GM19324 (cell line): Measurements from ENCODE around the gene SPINK1.
"Not testable (repeated sequence)": the region's sequence is repeated elsewhere in the genome, so short reads cannot be mapped to it uniquely, and the experiment has no call there.

ENCODE experiments used
- ATAC-seq: cut with Tn5 transposase; IDR thresholded peaks from one replicate; pipeline ENCODE4 v1.9.1; 2021; ENCODE audit warnings: mild to moderate bottlenecking, moderate library complexity; ENCODE audit not compliant: unreplicated experiment, low FRiP score

SPINK1 gene

GRCh38 chr5:147854894-147855773 is 23.7 kb upstream of the SPINK1 start:
- no peak for ATAC-seq

GRCh38 chr5:147854331-147854730 is 22.9 kb upstream of the SPINK1 start:
- no peak for ATAC-seq

- ATAC-seq: no peak
Observed at GRCh38 chr5:147853372-147853987, 22.0 kb upstream of the SPINK1 start.

- no peak for ATAC-seq
Observed at GRCh38 chr5:147852365-147852764, 20.9 kb upstream of the SPINK1 start.

- no peak for ATAC-seq
Observed at GRCh38 chr5:147851578-147851977, 20.1 kb upstream of the SPINK1 start.

- ATAC-seq: no peak
Observed at GRCh38 chr5:147849226-147849625, 17.8 kb upstream of the SPINK1 start.

- ATAC-seq: no peak
Observed at GRCh38 chr5:147845618-147846017, 14.1 kb upstream of the SPINK1 start.

- ATAC-seq: no peak
Observed at GRCh38 chr5:147844846-147845245, 13.4 kb upstream of the SPINK1 start.

- ATAC-seq: no peak
Observed at GRCh38 chr5:147842869-147843268, 11.4 kb upstream of the SPINK1 start.

GRCh38 chr5:147836439-147836838 is 5.0 kb upstream of the SPINK1 start:
- no peak for ATAC-seq

GRCh38 chr5:147835386-147835798 is 3.9 kb upstream of the SPINK1 start:
- no peak for ATAC-seq

- no peak for ATAC-seq
Observed at GRCh38 chr5:147832541-147832940, 1.1 kb upstream of the SPINK1 start.

GRCh38 chr5:147830035-147830434 is 1.4 kb downstream of the SPINK1 start:
- ATAC-seq: no peak

- not testable (repeated sequence) for ATAC-seq
Observed at GRCh38 chr5:147827017-147827416, 4.5 kb downstream of the SPINK1 start.

GRCh38 chr5:147826361-147826760 is 5.1 kb downstream of the SPINK1 start:
- ATAC-seq: no peak

GRCh38 chr5:147822686-147823491 is 8.6 kb downstream of the SPINK1 start:
- ATAC-seq: peak; percentile 85

GRCh38 chr5:147822222-147822621 is 9.2 kb downstream of the SPINK1 start:
- not testable (repeated sequence) for ATAC-seq

GRCh38 chr5:147821766-147822165 is 9.7 kb downstream of the SPINK1 start:
- ATAC-seq: no peak

- ATAC-seq: no peak
Observed at GRCh38 chr5:147819261-147819770, 12.2 kb downstream of the SPINK1 start.

GRCh38 chr5:147818290-147818689 is 13.2 kb downstream of the SPINK1 start:
- ATAC-seq: no peak

GRCh38 chr5:147813696-147814095 is 17.8 kb downstream of the SPINK1 start:
- ATAC-seq: no peak
